IPS-18a (cell line): ENCODE data around the gene PCGF5.
"Not testable (repeated sequence)": the region's sequence is repeated elsewhere in the genome, so short reads cannot be mapped to it uniquely, and the experiment has no call there.

Experiments
- H3K27ac ChIP-seq: one replicate; pipeline ENCODE4 v1.5.1; 2013; ENCODE audit warnings: low read length
- H3K27me3 ChIP-seq: one replicate; pipeline ENCODE4 v1.6.1; 2013; ENCODE audit warnings: mild to moderate bottlenecking, low read length; ENCODE audit not compliant: control insufficient read depth, insufficient read depth
- H3K36me3 ChIP-seq: one replicate; pipeline ENCODE4 v1.6.1; 2013; ENCODE audit warnings: low read depth, low read length; ENCODE audit not compliant: control insufficient read depth
- H3K4me1 ChIP-seq: one replicate; pipeline ENCODE4 v1.6.1; 2013; ENCODE audit warnings: low read depth, low read length; ENCODE audit not compliant: control insufficient read depth
- H3K4me3 ChIP-seq: one replicate; pipeline ENCODE4 v1.5.1; 2013; ENCODE audit warnings: low read length
- H3K9ac ChIP-seq: one replicate; pipeline ENCODE4 v1.6.1; 2013; ENCODE audit warnings: mild to moderate bottlenecking, low read length, moderate library complexity
- H3K9me3 ChIP-seq: one replicate; pipeline ENCODE4 v1.6.1; 2013; ENCODE audit warnings: low read depth, low read length; ENCODE audit not compliant: control insufficient read depth

Gene PCGF5

GRCh38 chr10:91290607-91291006 lies 70.1 kb downstream of the PCGF5 start:
- Histone ChIP-seq H3K27ac (no peak overlapping the region), H3K9ac (no peak overlapping the region), H3K9me3 (no peaks in the 10 kb centered on the region), H3K36me3 (no peaks in the 10 kb centered on the region), H3K4me3 (no peak overlapping the region), H3K27me3 (no peaks in the 10 kb centered on the region), H3K4me1 (no peaks in the 10 kb centered on the region)

GRCh38 chr10:91294134-91294906 lies 73.9 kb downstream of the PCGF5 start:
- Histone ChIP-seq H3K27me3 (peaks cover 6% of the 10 kb centered on the region), H3K9ac (no peak overlapping the region), H3K36me3 (no peaks in the 10 kb centered on the region), H3K4me1 (peaks cover 5% of the 10 kb centered on the region), H3K4me3 (no peak overlapping the region), H3K9me3 (no peaks in the 10 kb centered on the region), H3K27ac (no peak overlapping the region)

GRCh38 chr10:91295346-91295745 lies 74.9 kb downstream of the PCGF5 start:
- Histone ChIP-seq H3K27ac (no peak overlapping the region), H3K4me1 (peaks cover 5% of the 10 kb centered on the region), H3K27me3 (peaks cover 13% of the 10 kb centered on the region), H3K9ac (no peak overlapping the region), H3K4me3 (no peak overlapping the region), H3K36me3 (no peaks in the 10 kb centered on the region), H3K9me3 (no peaks in the 10 kb centered on the region)

- no peak overlapping the region for H3K27ac ChIP-seq
- no peaks in the 10 kb centered on the region for H3K9me3 ChIP-seq
- no peaks in the 10 kb centered on the region for H3K36me3 ChIP-seq
- H3K4me1 ChIP-seq, result peaks cover 5% of the 10 kb centered on the region
- H3K9ac ChIP-seq, result no peak overlapping the region
- no peak overlapping the region for H3K4me3 ChIP-seq
- H3K27me3 ChIP-seq, result peaks cover 13% of the 10 kb centered on the region
Observed at GRCh38 chr10:91296471-91296870, 76.0 kb downstream of the PCGF5 start.

- peaks cover 13% of the 10 kb centered on the region for H3K27me3 ChIP-seq
- no peaks in the 10 kb centered on the region for H3K9me3 ChIP-seq
- H3K36me3 ChIP-seq, result no peaks in the 10 kb centered on the region
- H3K27ac ChIP-seq, result no peak overlapping the region
- no peak overlapping the region for H3K9ac ChIP-seq
- peak overlapping the region; percentile 50 for H3K4me3 ChIP-seq
- peaks cover 5% of the 10 kb centered on the region for H3K4me1 ChIP-seq
Observed at GRCh38 chr10:91298224-91298871, 77.9 kb downstream of the PCGF5 start.

GRCh38 chr10:91299999-91300575 lies 79.6 kb downstream of the PCGF5 start:
- Histone ChIP-seq H3K27me3 (peaks cover 13% of the 10 kb centered on the region), H3K4me1 (peaks cover 5% of the 10 kb centered on the region), H3K9ac (no peak overlapping the region), H3K27ac (no peak overlapping the region), H3K36me3 (no peaks in the 10 kb centered on the region), H3K9me3 (no peaks in the 10 kb centered on the region), H3K4me3 (no peak overlapping the region)

- H3K9me3 ChIP-seq, H3K36me3 ChIP-seq, H3K27ac ChIP-seq, H3K9ac ChIP-seq, H3K4me3 ChIP-seq, H3K4me1 ChIP-seq: not testable (repeated sequence)
- peaks cover 13% of the 10 kb centered on the region for H3K27me3 ChIP-seq
Observed at GRCh38 chr10:91302946-91303345, 82.5 kb downstream of the PCGF5 start.

GRCh38 chr10:91305979-91306378 lies 85.5 kb downstream of the PCGF5 start:
- H3K27me3 ChIP-seq, H3K27ac ChIP-seq, H3K9ac ChIP-seq, H3K4me1 ChIP-seq, H3K36me3 ChIP-seq, H3K9me3 ChIP-seq, H3K4me3 ChIP-seq: not testable (repeated sequence)

GRCh38 chr10:91307489-91307888 lies 87.0 kb downstream of the PCGF5 start:
- Histone ChIP-seq H3K4me3 (no peak overlapping the region), H3K9me3 (no peaks in the 10 kb centered on the region), H3K9ac (no peak overlapping the region), H3K27ac (no peak overlapping the region), H3K4me1 (no peaks in the 10 kb centered on the region), H3K27me3 (no peaks in the 10 kb centered on the region), H3K36me3 (no peaks in the 10 kb centered on the region)

GRCh38 chr10:91309711-91310110 lies 89.2 kb downstream of the PCGF5 start:
- no peak overlapping the region for H3K27ac ChIP-seq
- no peak overlapping the region for H3K9ac ChIP-seq
- no peaks in the 10 kb centered on the region for H3K27me3 ChIP-seq
- H3K36me3 ChIP-seq, result no peaks in the 10 kb centered on the region
- no peaks in the 10 kb centered on the region for H3K4me1 ChIP-seq
- no peaks in the 10 kb centered on the region for H3K9me3 ChIP-seq
- H3K4me3 ChIP-seq, result no peak overlapping the region

GRCh38 chr10:91311601-91312381 lies 91.3 kb downstream of the PCGF5 start:
- no peak overlapping the region for H3K9ac ChIP-seq
- no peaks in the 10 kb centered on the region for H3K36me3 ChIP-seq
- no peak overlapping the region for H3K4me3 ChIP-seq
- no peaks in the 10 kb centered on the region for H3K9me3 ChIP-seq
- no peak overlapping the region for H3K27ac ChIP-seq
- H3K27me3 ChIP-seq, result no peaks in the 10 kb centered on the region
- H3K4me1 ChIP-seq, result no peaks in the 10 kb centered on the region
